IPS-NIHi7 (cell line): Measurements from ENCODE around the gene AATF.

Experiments used
- DNase-seq: peaks from one replicate; pipeline ENCODE4 v3.0.0; 2012; ENCODE audit warnings: mixed read lengths; ENCODE audit errors: extremely low spot score

The AATF gene

DNA sequence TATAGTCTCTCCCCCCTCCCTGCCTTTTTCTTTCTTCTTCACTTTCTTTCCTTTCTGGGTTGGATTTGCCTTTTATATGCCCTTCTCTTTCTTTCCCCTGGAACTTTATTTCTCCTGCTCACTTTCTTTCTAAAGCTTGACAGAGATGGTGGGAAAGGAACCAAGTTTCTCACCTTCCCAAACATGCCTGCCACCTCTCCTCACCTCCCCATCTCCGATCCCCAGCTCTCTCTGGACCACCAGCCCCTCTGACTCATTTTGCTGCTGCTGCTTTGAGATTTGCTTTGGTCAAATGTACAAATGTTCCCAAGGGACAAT, 18.2 kb upstream of the AATF start:
- DNase-seq, result no peak

DNA sequence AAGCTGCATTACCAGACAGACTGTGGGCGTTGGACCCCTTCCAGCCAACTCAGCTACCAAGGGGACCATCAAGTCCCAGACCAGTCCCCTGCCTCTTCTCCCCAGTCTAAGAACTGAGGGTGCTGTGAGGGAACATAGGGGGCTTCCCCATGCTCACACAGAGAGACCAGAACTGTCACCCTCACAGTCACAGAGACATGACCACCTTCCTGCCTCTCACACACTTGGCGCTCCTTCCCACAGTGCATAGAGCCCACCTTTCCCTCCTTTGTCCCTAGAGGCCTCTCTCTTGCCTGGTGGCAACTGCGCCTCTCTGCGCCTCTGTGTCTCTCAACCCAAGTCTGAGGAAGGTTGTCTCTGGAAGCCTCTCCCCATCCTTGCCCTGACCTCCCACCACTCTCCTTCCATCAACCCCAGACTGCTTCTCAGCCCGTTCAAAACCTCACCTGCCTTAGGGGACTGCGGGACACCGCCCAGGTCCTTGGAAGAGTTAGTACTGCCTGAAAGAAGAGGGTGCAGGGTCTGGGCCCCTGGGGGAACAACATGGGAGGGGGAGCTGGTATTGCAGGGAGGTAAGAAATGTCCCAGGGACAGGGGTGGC, 17.6 kb upstream of the AATF start:
- no peak for DNase-seq

DNA sequence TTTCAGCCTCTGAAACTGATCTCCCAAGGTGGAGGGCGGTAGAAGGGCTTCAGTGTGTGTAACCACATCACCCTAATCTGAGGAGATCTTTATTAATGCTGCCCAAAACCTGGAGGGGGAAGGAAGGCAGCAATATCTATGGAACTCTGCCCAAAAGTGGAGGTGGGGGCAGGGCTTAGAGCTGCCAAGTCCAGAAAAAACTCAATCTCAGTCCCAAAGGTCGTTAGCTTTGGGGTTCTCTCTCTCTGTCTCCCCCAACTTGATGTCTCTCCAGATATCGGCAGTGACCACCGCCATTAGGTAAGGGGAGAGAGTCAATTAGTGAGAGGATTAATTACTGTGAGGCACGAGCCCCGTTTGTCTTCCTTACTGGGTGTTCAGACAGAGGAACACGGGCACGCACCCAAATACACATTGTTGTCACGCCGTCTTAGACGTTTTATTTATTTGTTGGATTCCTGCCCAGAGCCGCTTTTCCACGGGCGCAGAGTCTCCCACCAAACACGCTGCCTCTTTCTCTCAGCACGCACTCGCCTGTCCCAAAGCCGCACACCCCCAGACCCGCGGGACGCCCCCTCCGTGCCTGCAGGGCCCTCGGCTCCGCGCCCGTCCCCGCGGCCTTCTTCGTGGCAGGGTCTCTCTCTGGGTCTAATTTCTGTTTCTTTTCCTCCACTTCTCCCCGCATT, 16.9 kb upstream of the AATF start:
- no peak for DNase-seq

DNA sequence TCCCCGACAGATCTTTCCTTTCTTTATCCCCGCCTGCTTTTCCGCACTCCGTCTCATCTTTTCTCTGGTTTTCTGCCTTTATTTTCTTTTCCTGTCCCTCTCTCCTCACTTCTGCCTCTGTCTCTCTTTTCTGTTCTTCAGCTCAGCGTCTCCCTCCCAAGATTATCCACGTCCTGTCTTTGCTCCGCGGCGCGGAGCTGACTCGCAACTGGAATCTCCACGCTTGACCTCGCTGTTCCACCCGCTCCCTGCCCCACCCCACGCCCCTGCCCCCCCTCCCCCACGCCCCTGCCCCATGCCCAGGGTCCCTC, 16.4 kb upstream of the AATF start:
- no peak for DNase-seq

DNA sequence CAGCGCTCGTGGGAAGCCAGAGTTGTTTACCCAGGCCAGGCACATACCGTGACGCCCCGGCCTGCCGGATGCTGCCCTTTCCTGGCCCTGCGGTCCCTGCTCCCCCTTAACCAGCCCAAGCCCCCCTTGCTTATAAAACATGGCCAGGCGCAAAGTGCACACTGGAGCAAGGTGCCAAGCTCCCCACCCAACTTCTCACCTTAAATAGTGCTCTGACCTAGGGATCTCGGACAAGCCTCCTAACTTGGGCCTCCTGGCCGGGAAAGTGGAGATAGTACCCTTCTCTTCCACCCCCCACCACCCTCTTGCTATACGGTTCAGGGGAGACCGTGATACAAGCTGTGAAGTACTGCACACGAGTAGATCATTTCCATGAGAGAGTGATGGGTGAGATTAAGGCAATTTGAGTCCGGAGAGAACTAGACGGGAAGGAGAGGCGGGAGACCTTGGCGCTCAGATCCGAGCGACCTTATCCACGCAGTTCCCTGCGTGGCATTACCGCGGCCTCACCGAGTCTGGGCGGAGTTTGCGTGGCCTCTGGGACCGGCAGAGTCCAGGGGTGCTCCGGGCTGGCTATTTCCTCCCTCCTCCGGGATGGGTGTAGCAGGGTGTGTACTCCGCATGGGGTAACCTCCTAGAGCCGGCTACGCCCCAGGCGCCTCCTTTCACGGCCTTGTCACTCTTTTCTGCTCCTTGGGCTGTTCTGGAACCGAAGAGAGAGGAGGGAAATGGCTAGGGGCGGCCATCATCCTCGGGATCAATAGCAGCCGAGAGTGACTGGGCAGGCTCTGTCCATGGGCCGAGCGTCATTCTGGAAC, 15.9 kb upstream of the AATF start:
- no peak for DNase-seq

DNA sequence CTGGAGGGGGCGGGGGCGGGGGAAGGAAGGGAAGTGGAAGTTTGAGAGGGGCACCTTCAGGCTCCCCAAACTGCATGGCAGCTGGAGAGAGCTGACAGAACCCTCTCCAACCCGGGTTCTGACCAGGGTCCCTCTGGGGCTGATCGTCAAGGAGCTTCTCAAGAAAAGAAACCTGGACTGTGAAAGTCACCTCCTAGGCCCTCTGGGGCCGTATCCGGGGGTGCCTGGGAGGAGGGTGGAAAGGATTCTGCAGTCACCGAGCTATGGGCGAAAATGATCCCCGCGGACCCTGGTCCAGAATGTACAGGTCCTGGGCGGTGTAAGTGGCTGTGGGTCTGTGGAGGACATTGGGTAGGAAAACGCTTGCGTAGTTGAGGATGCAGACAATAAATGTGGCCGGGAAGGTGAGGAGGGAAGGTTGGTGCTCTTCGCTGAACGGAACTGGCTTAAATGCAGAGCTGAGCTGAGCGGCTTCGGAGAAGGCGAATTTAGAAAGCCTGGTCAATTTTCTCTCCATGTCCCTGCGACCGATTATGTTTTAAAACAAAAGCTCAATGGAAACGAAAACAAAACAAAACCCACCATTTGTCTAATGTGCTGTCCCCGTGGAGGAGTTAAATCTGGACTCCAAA, 15.1 kb upstream of the AATF start:
- no peak for DNase-seq

DNA sequence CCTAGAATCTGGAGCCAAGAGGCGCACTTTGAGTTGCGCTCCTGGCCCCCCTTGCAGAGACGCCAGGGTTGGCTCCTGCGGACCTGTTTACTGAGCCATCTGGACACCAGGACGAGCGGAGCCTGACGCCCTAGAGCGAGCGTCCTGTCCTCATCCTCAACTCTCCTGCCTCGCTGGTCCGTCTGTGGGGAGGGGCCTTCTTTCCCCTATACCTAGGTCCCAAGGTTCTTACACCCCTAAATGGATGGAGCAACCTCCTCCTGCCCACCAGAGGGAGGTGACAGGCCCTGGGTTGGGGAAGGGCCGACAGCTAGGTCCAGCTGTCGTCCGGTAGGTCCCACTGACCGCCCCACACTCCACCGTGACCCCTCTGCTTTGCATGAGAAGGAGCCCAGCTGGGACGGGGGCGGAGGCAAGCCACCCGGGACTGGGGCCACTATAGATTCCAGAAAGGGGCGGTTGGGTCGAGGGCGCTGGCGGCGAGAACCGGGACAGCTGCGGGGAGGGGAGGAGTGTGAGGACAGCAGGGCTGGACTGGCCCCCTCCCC, 14.5 kb upstream of the AATF start:
- no peak for DNase-seq

DNA sequence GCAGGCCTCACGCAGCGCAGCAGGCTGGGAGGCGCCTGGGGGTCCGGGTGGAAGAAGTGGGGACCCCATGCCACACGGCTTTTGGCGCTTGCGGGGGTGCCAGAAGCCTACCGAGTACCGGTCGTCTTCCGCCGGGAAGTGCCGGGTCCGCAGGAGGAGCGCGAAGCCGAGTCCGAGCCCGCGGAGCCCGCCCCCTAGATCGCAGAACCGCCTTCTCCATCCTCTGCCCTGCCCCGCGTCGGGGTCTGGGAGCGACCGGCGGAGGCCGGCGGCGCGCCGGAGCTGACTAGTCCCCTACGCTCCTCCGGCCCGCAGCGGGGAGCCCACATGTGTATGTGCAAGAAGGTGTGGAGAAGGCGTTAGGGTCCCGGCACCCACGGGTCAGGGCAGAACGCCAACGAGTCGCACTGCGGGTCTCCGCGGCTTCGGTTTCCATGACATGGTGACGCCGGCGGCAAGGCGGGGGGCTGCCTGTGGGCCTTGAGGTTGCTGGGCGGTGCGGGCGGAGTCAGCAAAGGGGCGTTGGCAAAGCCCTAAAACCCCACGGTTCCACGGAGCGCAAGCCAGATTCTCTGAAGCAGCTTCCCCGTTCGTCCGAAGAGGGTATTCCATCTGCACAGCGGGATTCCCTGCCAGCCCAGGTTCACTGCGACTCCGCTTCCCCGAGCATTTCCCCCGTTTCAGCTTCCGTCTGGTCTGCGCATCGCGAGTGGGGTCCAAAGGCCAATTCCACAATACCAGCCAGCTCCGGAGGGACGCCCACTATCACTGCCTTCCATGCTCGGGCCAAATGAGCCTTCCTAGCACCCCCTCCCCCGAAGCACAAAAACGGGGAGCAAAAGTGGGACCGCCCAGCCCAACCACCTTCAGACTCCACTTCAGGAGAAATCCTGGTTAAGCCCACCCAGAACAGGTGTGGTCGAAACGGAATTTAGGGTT, 13.8 kb upstream of the AATF start:
- no peak for DNase-seq

DNA sequence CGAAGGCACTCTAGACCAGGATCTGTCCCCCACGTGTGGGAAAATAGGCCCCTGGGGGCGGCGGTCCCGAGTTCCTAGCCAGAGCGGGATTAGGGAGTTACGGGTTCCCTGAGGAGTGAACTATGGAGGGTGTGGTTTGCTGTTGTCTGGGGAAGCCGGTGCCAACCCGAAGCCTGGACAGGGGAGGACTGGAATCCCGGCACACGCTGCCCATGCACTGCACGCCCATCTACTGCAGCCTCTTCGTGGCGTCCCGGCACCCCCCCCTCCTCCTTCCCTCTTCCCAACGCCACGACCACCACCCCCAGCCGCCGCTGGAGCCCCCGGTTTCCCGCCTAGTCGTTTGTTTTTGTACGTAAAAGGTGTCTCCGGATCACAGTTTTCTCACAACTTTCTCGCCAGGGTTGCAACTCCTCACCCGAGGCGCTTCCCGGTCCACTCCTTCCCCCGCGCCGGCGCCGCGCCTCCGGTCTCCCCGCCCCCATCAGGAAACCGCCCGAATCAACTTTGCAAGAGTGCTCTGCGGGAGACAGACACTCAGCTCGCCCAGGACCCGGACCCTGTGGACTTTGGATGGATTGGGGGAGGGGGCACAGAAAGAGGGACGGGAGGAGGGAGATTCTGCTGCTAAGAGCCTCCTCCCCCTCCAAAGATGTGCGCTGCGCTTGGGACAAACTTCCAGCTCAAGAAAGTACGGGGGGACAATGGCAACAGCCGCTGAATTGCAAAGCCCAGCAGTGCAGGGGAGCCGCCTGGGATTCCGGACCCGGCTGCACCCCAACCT, 12.9 kb upstream of the AATF start:
- DNase-seq, result no peak

DNA sequence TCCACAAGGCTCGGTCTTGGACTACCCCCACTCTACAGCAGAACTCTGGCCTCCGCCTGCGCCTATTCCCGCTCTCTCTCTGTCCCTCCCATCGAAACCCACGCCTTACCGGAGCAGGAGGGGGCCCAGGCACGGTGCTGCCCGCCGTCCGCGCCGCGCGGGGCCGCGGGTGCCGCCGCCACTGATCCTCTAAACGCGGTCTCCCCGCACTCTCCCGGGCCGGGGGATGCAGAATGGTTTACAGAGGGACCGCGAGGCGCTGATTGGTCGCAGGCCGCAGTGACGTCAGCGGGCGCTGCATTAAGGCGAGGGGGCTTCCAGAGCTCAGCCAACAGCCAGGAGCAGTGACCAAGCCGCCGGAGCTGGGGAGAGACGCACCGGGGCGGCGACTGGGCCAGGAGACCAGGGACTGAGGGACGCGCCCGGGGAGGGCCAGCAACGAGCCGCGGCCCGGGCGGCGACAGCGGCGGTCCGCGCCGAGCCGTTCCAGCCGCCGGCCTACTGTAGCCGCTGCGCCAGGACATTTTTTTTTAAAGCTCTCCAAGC, 12.2 kb upstream of the AATF start:
- DNase-seq, result peak; percentile 75

DNA sequence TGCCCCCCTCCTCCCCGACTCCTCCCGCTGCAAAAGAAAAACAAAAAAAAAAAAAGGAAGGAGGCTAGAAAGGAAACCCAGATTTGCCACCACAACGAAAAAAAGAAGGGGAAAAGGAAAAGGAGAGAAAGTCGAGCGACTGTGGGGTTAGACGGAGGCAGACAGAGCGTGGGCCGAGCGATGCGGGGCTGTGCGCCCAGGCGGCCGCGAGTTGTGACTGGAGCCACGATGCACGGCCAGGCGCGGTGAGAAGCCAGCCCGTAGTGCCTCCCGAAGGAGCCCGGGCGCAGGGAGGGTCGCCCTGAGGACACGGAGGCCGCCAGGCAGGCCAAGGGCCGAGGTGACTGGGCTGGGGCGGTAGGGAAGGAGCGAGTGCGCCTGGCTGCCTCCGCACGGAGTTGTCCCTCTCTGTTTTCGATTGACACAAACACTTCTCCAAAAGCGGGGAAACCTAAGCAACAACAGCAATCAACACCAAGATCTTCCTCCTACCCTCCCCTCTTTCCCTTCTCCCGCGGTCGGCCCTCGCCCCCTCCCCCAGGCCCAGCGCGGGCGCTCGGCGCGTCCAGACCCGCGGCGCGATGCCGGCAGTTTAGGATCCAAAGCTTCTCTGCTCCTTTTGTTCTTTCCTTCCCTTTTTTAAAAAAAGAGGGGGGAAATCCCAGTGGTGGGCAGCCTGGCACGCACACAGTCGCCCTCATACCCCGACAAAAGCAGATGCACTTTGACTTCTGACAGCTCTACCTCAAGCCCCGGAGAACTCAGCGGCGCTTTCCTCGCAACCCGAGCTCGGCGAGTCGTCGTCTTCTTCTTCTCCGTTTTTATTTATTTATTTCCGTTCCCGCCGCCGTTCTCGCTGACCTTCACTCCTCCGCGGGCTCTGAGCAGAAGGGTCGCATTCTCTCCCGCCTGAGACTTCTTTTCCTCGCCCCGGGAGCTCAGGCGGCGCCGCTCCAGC, 11.5 kb upstream of the AATF start, which contains the start of gene LHX1:
LHX1 (plus strand) TSS at position 475 of the 958 bp plus-strand sequence. CDS start 723 bp downstream, outside the sequence.
- no peak for DNase-seq

DNA sequence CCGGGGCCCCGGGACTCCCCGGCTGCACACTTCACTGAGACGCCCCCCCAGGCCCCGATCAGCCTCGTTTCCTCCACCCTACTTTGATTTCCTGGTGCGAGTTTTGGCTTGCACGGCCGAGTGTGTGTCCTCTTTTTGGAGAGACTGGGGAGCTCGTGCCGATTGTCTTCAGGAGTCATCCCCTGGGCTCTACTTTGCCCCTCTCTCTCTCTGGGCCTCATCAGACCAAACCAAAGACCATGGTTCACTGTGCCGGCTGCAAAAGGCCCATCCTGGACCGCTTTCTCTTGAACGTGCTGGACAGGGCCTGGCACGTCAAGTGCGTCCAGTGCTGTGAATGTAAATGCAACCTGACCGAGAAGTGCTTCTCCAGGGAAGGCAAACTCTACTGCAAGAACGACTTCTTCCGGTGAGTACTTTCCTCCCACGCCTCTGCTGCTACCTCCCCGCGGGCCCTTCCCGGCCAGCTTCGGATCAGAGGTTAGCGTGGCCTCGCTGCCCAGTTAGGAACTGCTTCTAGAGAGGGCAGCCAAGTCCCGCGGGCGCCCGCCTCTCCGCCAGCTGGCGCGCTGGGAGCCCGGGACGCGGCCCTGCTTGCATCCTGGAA, 10.7 kb upstream of the AATF start:
- no peak for DNase-seq

DNA sequence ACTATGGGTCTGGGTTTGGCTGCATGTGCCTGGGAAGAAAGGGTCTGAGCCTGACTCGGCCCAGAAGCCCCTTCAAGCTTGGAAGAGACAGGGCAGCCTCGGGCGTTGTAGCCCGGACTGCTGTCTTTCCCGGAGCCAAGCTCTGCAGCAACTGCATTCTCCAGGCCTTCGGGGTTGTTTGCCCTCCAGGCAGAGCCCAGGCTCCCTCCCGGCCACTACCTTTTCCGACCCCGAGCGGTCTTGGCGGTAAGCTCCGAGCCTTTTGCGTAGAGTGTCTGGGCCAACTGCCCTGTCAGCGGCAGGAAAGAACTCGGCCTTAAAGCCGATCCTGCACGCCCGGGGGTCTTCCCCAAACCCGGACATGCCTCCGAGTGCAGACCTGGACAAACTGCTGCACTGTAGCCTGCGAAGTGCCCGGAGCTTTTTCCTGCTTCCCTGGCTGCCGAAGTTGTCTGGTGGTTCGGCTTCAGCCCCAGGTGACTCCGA, 10.1 kb upstream of the AATF start:
- DNase-seq, result no peak

DNA sequence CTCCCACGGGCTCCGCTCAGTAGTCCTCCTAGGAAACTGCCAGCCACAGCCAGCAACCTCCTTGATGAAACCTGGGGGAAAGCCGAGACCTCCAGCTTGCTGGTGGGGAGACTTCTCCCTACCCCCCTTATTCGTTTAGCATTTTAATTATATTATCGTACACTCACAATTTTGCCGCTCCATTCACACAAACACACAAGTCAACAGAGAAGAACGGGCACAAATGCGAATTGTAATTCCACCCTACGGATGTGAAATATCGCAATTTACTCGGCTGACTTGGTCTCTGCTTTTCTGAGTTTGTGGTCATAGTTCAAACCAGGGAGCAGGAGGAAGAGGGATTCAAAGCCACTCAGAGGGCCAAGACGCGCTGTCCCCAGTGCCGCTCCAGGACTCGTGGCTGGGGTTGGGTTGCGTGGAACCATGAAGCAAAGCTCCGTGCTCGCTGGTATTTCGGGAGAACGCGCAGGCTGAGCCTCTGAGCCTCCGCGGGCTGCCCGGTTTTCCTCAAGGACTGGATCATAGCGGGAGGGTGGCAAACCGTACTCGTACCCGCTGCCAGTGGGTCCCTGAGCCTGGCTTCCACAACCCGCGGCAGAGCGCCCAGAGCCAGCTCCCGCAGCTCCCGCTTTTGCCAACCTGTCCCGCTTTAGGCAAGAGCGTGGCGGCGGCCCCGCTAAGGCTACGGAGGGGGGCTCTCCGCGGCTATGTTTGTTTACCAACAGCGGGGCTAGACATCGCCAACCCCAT, 9.5 kb upstream of the AATF start:
- no peak for DNase-seq

DNA sequence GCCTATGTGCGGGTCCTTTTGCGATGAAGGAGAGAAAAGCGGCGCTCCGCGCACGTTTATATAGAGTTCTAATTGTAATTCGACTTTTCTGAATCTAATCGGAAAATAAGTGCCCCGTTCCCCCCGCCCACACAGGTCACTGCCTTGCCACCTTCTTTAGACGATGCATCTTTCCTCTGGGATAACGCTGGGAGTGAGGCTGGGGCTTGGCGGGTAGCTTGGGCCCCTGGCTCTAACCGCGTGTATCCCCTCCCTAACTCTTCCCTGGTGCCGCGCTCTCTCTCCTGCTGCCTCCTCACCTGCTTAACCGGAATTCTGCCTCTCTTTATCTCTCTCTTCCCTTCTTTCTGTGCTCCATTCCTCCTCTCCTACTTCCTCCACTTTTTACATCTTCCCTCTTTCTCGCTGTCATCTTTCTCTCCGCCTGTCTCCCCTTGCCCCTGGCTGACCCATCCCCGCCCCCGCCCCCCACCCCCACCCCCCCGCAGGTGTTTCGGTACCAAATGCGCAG, 8.9 kb upstream of the AATF start:
- DNase-seq, result no peak

DNA sequence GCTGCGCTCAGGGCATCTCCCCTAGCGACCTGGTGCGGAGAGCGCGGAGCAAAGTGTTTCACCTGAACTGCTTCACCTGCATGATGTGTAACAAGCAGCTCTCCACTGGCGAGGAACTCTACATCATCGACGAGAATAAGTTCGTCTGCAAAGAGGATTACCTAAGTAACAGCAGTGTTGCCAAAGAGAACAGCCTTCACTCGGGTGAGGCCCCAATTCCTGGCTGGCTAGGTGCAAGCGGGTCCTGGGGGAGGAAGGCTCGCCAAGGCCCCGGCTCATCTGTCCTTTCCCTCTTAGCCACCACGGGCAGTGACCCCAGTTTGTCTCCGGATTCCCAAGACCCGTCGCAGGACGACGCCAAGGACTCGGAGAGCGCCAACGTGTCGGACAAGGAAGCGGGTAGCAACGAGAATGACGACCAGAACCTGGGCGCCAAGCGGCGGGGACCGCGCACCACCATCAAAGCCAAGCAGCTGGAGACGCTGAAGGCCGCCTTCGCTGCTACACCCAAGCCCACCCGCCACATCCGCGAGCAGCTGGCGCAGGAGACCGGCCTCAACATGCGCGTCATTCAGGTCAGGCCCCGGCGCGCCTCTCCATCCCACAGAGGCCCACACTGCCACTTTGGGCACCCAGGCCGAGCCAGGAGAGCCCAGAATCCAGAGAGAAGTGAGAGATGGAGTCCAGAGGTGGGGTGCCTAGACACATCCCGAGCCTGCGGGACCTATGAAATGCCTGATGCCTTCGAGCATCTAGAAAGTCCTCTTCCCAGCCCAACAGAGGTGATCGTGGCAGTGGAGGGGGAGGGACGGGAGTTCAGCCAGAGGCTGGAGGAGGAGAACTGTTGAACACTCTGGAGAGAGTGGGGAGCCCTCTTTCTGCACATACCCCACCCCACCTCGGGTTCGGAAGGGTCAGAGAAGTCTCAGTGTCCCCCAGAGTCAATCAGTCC, 8.2 kb upstream of the AATF start:
- DNase-seq, result no peak
